Measurements from ENCODE around the gene CA10. TPM values are rescaled to one million over a fixed set of nuclear protein-coding genes. Genes with fewer than 3 reads are reported as not detected.

CA10 gene
- total RNA-seq, 2 donors from 2014 or later, result 0.91 TPM; not detected in 1

DNA sequence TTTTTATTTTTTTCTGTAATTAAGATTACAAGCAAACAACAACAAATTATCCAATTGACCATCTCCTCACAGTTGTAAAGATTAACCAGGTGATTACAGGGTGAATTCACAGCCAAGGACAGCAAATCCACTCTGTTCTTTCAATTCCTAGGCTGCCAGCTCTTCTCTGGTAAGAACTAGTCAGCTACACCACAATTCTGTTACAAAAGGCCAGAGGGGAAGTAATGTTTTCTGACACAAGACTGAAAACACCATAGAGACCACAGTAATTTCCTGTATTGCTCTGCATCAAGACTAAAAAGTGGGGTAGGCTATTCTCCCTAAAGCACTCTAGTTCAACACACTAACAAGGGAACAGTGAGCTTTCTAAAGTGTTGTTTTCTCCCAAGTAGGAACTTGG is 10.6 kb downstream of the CA10 start:
- Histone ChIP-seq H3K4me1 (replicated peaks) (no peaks in the 10 kb centered on the region), H3K9me3 (no peaks in the 10 kb centered on the region), H3K4me3 (no peak overlapping the region), H3K27me3 (replicated peaks; ENCODE audit: insufficient read depth) (no peaks in the 10 kb centered on the region), H3K36me3 (no peaks in the 10 kb centered on the region), H3K27ac (no peak overlapping the region)
- TF ChIP-seq POLR2AphosphoS5 (IDR thresholded peaks at IDR 0.05) (no peak), POLR2A (IDR thresholded peaks at IDR 0.05) (no peak)
- TF ChIP-seq, protein P1, sequence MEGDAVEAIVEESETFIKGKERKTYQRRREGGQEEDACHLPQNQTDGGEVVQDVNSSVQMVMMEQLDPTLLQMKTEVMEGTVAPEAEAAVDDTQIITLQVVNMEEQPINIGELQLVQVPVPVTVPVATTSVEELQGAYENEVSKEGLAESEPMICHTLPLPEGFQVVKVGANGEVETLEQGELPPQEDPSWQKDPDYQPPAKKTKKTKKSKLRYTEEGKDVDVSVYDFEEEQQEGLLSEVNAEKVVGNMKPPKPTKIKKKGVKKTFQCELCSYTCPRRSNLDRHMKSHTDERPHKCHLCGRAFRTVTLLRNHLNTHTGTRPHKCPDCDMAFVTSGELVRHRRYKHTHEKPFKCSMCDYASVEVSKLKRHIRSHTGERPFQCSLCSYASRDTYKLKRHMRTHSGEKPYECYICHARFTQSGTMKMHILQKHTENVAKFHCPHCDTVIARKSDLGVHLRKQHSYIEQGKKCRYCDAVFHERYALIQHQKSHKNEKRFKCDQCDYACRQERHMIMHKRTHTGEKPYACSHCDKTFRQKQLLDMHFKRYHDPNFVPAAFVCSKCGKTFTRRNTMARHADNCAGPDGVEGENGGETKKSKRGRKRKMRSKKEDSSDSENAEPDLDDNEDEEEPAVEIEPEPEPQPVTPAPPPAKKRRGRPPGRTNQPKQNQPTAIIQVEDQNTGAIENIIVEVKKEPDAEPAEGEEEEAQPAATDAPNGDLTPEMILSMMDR (IDR thresholded peaks at IDR 0.05), result no peak
- no peak for DNase-seq (ENCODE audit: low spot score)
- intact Hi-C loops (cut with DNase I), result no loop called here

DNA sequence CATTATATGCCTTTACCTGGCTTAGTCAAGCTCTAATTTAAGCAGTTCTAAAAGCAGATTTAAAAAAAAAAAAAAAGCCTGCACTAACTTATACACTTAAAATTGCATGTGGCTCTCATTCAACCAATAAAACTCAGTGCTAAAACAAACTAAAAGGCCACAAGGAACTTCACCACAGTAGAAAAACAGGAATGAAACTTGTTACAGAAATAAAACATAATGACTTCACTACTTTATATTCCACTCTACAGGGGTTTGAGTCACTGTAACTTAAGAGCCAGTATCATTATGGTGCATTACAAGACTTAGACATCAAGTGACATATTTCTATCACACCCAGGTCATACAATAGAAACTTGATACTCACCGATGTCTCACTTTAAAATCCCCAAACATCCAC is 11.1 kb downstream of the CA10 start:
- DNase-seq (ENCODE audit: low spot score), result no peak
- no peaks in the 10 kb centered on the region for H3K4me1 ChIP-seq (replicated peaks)
- H3K9me3 ChIP-seq, result no peaks in the 10 kb centered on the region
- no peak overlapping the region for H3K27ac ChIP-seq
- no peaks in the 10 kb centered on the region for H3K27me3 ChIP-seq (replicated peaks; ENCODE audit: insufficient read depth)
- no peak overlapping the region for H3K4me3 ChIP-seq
- H3K36me3 ChIP-seq, result no peaks in the 10 kb centered on the region
- intact Hi-C loops (cut with DNase I), result no loop called here
- TF ChIP-seq POLR2A (IDR thresholded peaks at IDR 0.05) (no peak), POLR2AphosphoS5 (IDR thresholded peaks at IDR 0.05) (no peak)
- TF ChIP-seq, protein P1 (IDR thresholded peaks at IDR 0.05), result no peak
- WGBS, result 38% methylated on average over 1 of the region's 1 CpG

DNA sequence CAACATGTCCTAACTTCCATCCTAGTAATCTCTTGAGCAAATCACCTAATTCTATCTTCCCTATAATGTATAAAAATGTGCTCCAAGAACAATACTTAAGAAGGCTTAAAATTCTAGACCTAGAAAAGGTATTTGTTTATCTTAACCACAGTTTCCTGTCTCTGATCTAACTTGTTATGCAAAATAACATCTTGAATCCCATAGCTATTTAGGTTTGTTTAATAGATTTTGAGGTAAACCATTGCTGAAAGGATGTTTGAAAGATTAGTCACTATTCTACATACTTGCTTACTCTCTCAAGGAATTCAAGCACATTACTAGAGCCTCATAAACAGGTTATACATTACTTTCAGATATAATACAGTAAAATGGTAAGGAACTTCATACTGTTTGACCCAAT is 13.0 kb downstream of the CA10 start:
- Histone ChIP-seq H3K27me3 (replicated peaks; ENCODE audit: insufficient read depth) (no peaks in the 10 kb centered on the region), H3K36me3 (no peaks in the 10 kb centered on the region), H3K4me1 (replicated peaks) (no peaks in the 10 kb centered on the region), H3K9me3 (no peaks in the 10 kb centered on the region), H3K4me3 (no peak overlapping the region), H3K27ac (no peak overlapping the region)
- intact Hi-C loops (cut with DNase I), result no loop called here
- TF ChIP-seq, protein P1 (IDR thresholded peaks at IDR 0.05), result no peak
- TF ChIP-seq POLR2AphosphoS5 (IDR thresholded peaks at IDR 0.05), result no peak
- no peak for TF ChIP-seq POLR2A (IDR thresholded peaks at IDR 0.05)
- no peak for DNase-seq (ENCODE audit: low spot score)

DNA sequence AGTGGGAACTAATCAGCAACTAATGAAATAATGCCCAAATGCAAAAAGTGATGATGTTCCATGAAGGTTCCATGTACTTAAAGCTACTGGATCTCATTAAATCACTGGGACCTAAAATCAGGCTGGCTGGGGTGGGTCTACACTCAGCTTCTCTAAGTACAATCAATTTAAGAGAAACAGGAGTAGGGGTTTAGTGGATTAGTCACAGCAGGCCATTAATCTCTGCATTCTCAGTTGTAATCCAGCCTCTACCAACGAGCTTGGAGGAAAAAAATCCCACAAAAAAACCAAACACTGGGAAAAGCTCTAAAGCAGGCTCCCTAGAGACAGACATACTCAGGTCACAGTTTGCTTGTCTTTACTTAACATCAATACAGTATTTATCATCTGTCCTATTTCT is 15.0 kb downstream of the CA10 start:
- H3K4me1 ChIP-seq (replicated peaks), result no peaks in the 10 kb centered on the region
- TF ChIP-seq POLR2A (IDR thresholded peaks at IDR 0.05) (no peak), POLR2AphosphoS5 (IDR thresholded peaks at IDR 0.05) (no peak)
- TF ChIP-seq, protein P1 (IDR thresholded peaks at IDR 0.05), result no peak
- no peak for DNase-seq (ENCODE audit: low spot score)
- H3K4me3 ChIP-seq, result no peak overlapping the region
- H3K27me3 ChIP-seq (replicated peaks; ENCODE audit: insufficient read depth), result no peaks in the 10 kb centered on the region
- 63% methylated on average over 1 of the region's 1 CpG for WGBS
- H3K9me3 ChIP-seq, result no peaks in the 10 kb centered on the region
- no peaks in the 10 kb centered on the region for H3K36me3 ChIP-seq
- H3K27ac ChIP-seq, result no peak overlapping the region
- intact Hi-C loops (cut with DNase I), result no loop called here

DNA sequence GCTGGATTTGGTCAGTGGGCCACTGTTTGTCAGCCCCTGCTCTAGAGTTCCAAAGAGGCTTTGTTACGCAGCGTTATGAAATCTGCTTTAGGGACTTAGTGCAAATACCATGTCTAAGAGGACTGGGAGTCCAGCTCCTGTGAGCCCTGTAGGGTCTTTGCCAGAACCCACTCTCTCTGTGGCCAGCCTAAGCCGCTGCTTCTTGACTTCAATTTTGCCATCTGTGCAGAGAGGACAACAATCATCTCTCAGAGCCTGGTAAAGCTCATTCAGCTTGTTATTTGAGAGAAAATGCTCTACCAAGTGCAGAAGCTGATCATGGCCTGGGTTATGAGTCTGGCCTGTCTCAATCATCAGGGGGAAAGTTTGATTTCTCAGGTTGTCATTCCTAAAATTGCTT is 17.9 kb downstream of the CA10 start:
- no peak overlapping the region for H3K4me3 ChIP-seq
- H3K36me3 ChIP-seq, result no peaks in the 10 kb centered on the region
- H3K4me1 ChIP-seq (replicated peaks), result no peaks in the 10 kb centered on the region
- intact Hi-C loops (cut with DNase I), result no loop called here
- no peak for DNase-seq (ENCODE audit: low spot score)
- H3K27me3 ChIP-seq (replicated peaks; ENCODE audit: insufficient read depth), result no peaks in the 10 kb centered on the region
- H3K27ac ChIP-seq, result no peak overlapping the region
- 83% methylated on average over 3 of the region's 3 CpGs for WGBS
- H3K9me3 ChIP-seq, result no peaks in the 10 kb centered on the region
- no peak for TF ChIP-seq POLR2AphosphoS5 (IDR thresholded peaks at IDR 0.05)
- TF ChIP-seq, protein P1 (IDR thresholded peaks at IDR 0.05), result no peak
